ENCODE results near the gene TBCC. TPM values are rescaled to one million over a fixed set of nuclear protein-coding genes. Genes with fewer than 3 reads are reported as not detected.

TBCC gene
- total RNA-seq = 45.9 TPM

GRCh38 chr6:42745640-42746462 is at the start of gene TBCC:
Gene TBCC, minus strand, starts transcription at chr6:42746103. Its CDS starts 30 bp downstream, at chr6:42746073.

GRCh38 chr6:42781796-42782688 is 36.1 kb upstream of the TBCC start, which contains the start of gene BICRAL:
Gene BICRAL, plus strand, starts transcription at chr6:42782052. Its CDS starts 39,971 bp downstream, at chr6:42822023.

GRCh38 chr6:42722497-42722896 is 23.4 kb downstream of the TBCC start, which contains the start of gene PRPH2:
Gene PRPH2, minus strand, starts transcription at chr6:42722597. Its CDS starts 263 bp downstream, at chr6:42722334.

Other genes with a start within 250 kb of the TBCC start
- 33.7 TPM for gene UBR2, start 182.1 kb downstream of the TBCC start, total RNA-seq
- gene PRPH2, start 23.5 kb downstream of the TBCC start, total RNA-seq = 11.5 TPM
- gene BICRAL, start 35.9 kb upstream of the TBCC start, total RNA-seq = 19.4 TPM
- gene RPL7L1, start 133.5 kb upstream of the TBCC start, total RNA-seq = 127 TPM
- gene PTCRA, start 169.9 kb upstream of the TBCC start, total RNA-seq = not detected
- gene CNPY3, start 183.4 kb upstream of the TBCC start, total RNA-seq = 26.3 TPM
- gene GNMT, start 214.7 kb upstream of the TBCC start, total RNA-seq = not detected
- 19.8 TPM for gene PEX6, start 233.1 kb upstream of the TBCC start, total RNA-seq
- gene PPP2R5D, start 238.5 kb upstream of the TBCC start, total RNA-seq = 61.1 TPM

Measured in diencephalon (tissue), 1 donor.